GM21737 (cell line): Measurements from ENCODE around the gene CCDC146.
"Not testable (repeated sequence)": the region's sequence is repeated elsewhere in the genome, so short reads cannot be mapped to it uniquely, and the experiment has no call there.

ENCODE experiments used
- ATAC-seq: cut with Tn5 transposase; IDR thresholded peaks from one replicate; pipeline ENCODE4 v1.9.1; 2021; ENCODE audit warnings: mild to moderate bottlenecking, moderate library complexity; ENCODE audit not compliant: unreplicated experiment

The CCDC146 gene

GRCh38 chr7:77152232-77152631, 29.8 kb downstream of the CCDC146 start:
- not testable (repeated sequence) for ATAC-seq

- ATAC-seq, result peak; percentile 41
Observed at GRCh38 chr7:77154917-77155464, 32.6 kb downstream of the CCDC146 start.

- ATAC-seq, result not testable (repeated sequence)
Observed at GRCh38 chr7:77155601-77156377, 33.4 kb downstream of the CCDC146 start.

- ATAC-seq, result peak; percentile 75
Observed at GRCh38 chr7:77157034-77157433, 34.6 kb downstream of the CCDC146 start.

GRCh38 chr7:77157446-77157845, 35.0 kb downstream of the CCDC146 start:
- peak; percentile 62 for ATAC-seq

- ATAC-seq, result not testable (repeated sequence)
Observed at GRCh38 chr7:77171073-77171472, 48.7 kb downstream of the CCDC146 start.

DNA sequence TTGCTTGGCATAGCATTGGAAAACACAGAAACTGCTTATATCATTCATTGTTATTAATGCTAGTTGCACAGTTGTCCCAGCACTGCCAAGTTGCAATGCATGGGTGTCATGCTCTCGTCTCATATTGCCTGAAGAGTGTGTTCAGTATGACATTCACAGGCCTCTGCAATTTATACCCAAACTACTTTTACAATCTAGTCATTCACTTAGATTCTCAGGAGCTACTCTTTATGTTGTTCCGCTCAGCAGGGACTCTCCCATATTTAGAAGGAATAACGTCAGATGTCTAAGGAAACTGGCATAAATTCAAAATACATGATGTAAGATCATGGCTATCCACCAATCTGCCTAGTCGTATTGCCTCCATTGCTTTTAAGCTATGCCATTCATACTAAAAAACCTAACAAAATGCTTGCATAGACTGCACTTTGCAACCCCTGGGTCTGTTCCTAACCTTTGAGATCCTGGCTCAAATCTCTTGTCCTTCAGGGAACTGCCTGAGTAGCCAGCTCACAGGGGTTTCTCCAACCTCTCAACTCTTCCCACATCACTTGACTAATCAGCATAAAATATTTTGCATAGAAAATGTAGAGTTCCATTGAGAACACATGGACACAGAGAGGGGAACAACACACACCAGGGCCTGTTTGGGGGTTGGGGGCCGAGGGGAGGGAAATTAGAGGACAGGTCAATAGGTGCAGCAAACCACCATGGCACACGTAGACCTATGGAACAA, 50.2 kb downstream of the CCDC146 start:
- ATAC-seq, result not testable (repeated sequence)

DNA sequence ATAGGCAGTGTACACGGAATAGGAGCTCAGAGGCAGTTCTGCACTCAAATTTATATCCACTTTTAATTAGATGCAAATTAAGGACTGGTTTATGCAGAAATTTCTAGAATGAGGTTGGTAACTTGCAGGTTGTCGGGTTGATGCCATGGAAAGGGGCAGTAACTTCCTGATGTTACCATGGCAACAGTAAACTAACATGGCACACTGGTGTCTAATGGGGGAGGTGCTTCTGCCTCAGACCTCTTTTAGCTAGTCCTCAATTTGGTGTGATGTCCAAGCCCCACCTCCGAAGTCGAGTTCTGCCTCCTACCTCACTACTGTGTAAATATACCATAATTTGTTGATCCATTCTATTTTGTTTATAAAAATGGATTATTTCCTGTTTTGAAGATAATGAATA, 52.0 kb downstream of the CCDC146 start:
- not testable (repeated sequence) for ATAC-seq

- ATAC-seq, result peak; percentile 81
Observed at GRCh38 chr7:77175274-77175800, 52.9 kb downstream of the CCDC146 start.

DNA sequence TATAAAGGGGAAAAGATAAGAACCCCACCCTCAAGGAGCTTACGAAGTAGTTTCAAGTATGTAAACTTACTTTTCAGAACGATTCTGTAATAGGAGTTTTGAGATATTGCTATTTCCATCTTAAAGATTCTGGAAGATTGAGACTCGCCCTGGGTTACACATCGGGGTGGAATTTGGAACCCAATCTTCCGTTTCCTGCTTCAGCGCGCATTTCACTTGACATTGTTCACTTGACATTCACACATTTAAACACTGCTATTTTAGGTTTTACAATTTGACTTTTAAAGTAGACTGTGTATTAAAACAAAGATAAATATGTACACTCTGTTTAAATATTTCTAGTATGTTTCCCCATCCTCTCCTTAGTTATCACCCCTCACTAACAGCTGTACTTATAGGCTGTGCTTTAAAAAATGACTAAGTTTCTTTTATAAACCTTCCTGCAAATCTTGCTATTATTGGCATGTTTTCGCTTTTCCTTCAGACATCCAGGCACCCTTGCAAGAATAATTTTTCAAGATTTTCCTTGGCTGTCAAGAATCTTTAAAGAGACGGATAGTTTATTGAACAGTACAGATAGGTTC, 55.0 kb downstream of the CCDC146 start:
- ATAC-seq, result not testable (repeated sequence)

GRCh38 chr7:77178024-77178423, 55.6 kb downstream of the CCDC146 start:
- not testable (repeated sequence) for ATAC-seq

DNA sequence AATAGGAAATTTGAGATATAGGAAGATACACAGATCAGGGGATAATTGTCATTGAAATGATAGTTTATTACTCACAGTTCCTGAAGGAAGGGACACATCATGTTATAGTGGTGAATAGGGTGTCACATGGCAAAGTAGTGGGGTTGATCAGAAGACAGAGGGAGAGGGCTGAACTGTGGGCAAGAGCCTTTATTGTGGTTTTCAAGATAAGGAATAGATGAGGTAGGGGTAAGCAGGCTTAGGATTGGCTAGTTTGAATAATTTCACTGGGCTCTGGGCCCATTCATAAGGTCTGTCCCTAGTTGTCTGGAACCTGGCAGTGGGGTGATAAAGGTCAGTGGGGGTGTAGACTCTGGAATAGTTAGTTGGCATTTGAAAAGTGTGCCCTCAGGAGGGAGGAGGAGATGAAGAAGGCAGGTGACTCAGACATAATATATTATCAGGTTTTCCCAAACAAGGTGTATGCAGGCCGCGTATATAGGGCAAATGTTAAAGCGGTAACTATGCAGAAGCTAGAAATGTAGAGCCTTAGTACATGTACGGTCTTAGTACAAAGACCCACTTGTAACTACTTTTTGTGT, 58.7 kb downstream of the CCDC146 start:
- ATAC-seq, result no peak

- no peak for ATAC-seq
Observed at GRCh38 chr7:77181734-77182133, 59.3 kb downstream of the CCDC146 start.

- ATAC-seq, result no peak
Observed at GRCh38 chr7:77182261-77182660, 59.8 kb downstream of the CCDC146 start.

DNA sequence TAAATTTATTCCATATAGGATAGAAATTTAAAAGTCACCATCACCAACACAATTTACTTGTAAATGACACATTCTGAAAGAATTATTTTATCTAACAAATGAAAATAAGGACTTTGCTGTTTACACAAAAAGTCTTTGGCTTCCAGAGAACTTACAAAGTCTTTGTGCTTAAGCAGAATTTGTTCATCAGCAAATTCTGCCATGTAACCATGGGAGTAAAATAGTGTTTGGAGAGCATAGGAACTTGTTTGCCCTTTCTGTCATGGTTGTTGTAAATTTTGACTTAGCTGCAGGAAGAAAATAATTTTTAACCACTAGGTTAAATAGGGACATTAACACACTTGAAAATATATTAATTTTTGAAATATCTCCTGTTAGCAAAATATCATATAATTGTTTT, 62.0 kb downstream of the CCDC146 start:
- no peak for ATAC-seq

DNA sequence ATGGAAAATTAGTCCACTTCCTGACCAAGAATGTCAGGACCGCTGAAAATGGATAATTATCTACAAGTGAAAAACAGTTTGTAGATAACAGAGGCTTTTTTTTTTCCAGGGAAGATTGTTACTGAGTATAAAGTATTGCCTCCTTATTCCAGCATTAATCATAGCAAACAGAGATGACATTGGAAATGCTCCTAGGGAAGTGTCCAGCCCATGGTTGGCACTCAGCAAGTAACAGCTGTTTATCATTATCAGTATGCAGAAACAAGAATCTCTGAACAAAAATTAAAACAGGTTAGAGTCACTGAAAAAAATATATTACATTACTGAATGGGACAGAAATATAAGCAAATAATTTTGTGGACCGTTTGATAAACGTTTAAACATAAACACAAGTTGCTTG, 62.6 kb downstream of the CCDC146 start:
- ATAC-seq, result no peak

DNA sequence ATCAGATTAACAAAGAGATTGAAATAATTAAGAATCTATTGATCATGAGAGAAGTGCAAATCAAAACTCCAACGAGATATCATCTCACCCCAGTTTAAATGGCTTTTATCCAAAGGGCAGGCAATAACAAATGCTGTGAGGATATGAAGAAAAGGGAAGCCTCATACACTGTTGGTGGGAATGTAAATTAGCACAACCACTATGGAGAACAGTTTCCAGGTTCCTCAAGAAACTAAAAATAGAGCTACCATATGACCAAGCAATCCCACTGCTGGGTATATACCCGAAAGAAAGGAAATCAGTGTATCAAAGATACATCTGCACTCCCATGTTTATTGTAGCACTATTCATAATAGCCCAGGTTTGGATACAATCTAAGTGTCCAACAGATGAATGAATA, 63.5 kb downstream of the CCDC146 start:
- no peak for ATAC-seq

DNA sequence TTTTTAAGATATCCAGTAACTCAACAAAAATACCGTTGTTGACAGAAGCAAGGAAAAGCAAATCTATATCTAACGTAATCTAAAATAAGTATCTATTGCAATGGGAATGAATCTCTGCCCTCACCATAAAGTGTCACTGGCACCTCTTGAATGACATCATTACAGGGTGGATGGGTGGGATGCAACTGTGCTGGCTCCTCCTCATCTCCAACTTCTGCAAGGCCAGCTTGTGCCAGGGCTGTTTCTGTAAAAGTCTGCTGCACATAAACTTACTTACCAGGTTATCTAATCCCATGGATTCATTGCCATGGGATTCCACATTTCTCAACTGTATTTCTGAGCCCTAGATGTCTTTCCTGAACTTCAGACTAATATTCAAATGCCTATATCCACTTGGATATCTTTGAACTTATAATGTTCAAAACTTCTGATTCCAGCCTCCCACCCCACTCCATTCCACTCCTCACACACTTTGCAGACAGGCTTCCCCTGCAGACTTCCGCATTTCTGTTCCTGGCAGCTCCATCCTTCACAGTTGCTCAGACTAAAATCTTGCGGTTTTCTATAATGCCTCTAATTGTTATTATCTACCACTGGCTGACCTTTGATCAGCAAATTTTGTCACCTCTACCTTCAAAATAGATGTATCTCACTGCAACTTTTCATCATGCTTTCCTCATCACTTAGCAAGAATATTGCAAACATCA, 66.5 kb downstream of the CCDC146 start:
- no peak for ATAC-seq

DNA sequence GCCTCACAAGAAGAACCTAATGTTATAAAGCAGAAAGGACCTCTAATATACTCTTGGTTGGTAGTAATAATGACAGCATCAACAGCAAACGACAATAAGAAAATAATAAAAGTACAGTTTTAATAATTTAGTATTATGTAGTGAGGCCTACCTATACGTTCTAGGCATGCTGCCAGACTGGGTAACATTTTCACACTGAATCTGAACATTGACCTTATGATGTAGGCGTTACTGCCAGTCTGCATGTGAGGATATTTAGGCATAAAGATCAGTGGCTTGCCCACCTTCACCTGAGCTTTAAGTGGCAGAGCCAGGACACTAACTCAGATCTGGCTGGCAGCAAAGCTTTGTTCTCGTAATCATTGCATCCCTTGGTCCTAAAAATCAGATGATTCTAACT, 74.7 kb downstream of the CCDC146 start:
- no peak for ATAC-seq
